ENCODE measurements around the gene NSFL1C.

NSFL1C gene

GRCh38 chr20:1462001-1462400 lies 4.6 kb downstream of the NSFL1C start:
- DNase-seq (ENCODE audit: low read depth in 2 of 2, low spot score in 1 of 2) = no peak

GRCh38 chr20:1460275-1460674 lies 6.4 kb downstream of the NSFL1C start:
- DNase-seq (ENCODE audit: low read depth in 2 of 2, low spot score in 1 of 2) = no peak

GRCh38 chr20:1457992-1458391 lies 8.7 kb downstream of the NSFL1C start:
- no peak for DNase-seq (ENCODE audit: low read depth in 2 of 2, low spot score in 1 of 2)

- no peak for DNase-seq (ENCODE audit: low read depth in 2 of 2, low spot score in 1 of 2)
Measured at GRCh38 chr20:1456300-1456699, 10.3 kb downstream of the NSFL1C start.

GRCh38 chr20:1450926-1451491 lies 15.6 kb downstream of the NSFL1C start:
- no peak for DNase-seq (ENCODE audit: low read depth in 2 of 2, low spot score in 1 of 2)

GRCh38 chr20:1449370-1449769 lies 17.3 kb downstream of the NSFL1C start:
- DNase-seq (ENCODE audit: low read depth in 2 of 2, low spot score in 1 of 2) = no peak

- no peak for DNase-seq (ENCODE audit: low read depth in 2 of 2, low spot score in 1 of 2)
Measured at GRCh38 chr20:1448081-1448620, 18.5 kb downstream of the NSFL1C start.

- no peak for DNase-seq (ENCODE audit: low read depth in 2 of 2, low spot score in 1 of 2)
Measured at GRCh38 chr20:1446536-1446935, 20.1 kb downstream of the NSFL1C start.

- DNase-seq (ENCODE audit: low read depth in 2 of 2, low spot score in 1 of 2) = no peak
Measured at GRCh38 chr20:1443085-1443484, 23.6 kb downstream of the NSFL1C start.

- no peak for DNase-seq (ENCODE audit: low read depth in 2 of 2, low spot score in 1 of 2)
Measured at GRCh38 chr20:1442304-1442703, 24.3 kb downstream of the NSFL1C start.

GRCh38 chr20:1441133-1441532 lies 25.5 kb downstream of the NSFL1C start:
- no peak for DNase-seq (ENCODE audit: low read depth in 2 of 2, low spot score in 1 of 2)

- no peak for DNase-seq (ENCODE audit: low read depth in 2 of 2, low spot score in 1 of 2)
Measured at GRCh38 chr20:1440024-1440423, 26.6 kb downstream of the NSFL1C start.

- no peak for DNase-seq (ENCODE audit: low read depth in 2 of 2, low spot score in 1 of 2)
Measured at GRCh38 chr20:1438361-1438760, 28.3 kb downstream of the NSFL1C start.

GRCh38 chr20:1437235-1437904 lies 29.3 kb downstream of the NSFL1C start:
- peak; percentile 59 to 68 for DNase-seq (ENCODE audit: low read depth in 2 of 2, low spot score in 1 of 2)

- no peak for DNase-seq (ENCODE audit: low read depth in 2 of 2, low spot score in 1 of 2)
Measured at GRCh38 chr20:1436263-1436662, 30.4 kb downstream of the NSFL1C start.

GRCh38 chr20:1435337-1435699 lies 31.3 kb downstream of the NSFL1C start:
- no peak for DNase-seq (ENCODE audit: low read depth in 2 of 2, low spot score in 1 of 2)

- peak; percentile 22 to 34 for DNase-seq (ENCODE audit: low read depth in 2 of 2, low spot score in 1 of 2)
Measured at GRCh38 chr20:1434571-1435336, 31.9 kb downstream of the NSFL1C start.

- no peak for DNase-seq (ENCODE audit: low read depth in 2 of 2, low spot score in 1 of 2)
Measured at GRCh38 chr20:1431158-1431557, 35.5 kb downstream of the NSFL1C start.

GRCh38 chr20:1430004-1430451 lies 36.6 kb downstream of the NSFL1C start:
- no peak for DNase-seq (ENCODE audit: low read depth in 2 of 2, low spot score in 1 of 2)

GRCh38 chr20:1429143-1429728 lies 37.4 kb downstream of the NSFL1C start:
- no peak for DNase-seq (ENCODE audit: low read depth in 2 of 2, low spot score in 1 of 2)

- DNase-seq (ENCODE audit: low read depth in 2 of 2, low spot score in 1 of 2) = no peak
Measured at GRCh38 chr20:1427457-1428054, 39.1 kb downstream of the NSFL1C start.

Data from stimulated activated CD8-positive, alpha-beta memory T cell treated with anti-CD3 and anti-CD28 coated beads, Interleukin-4, amount 100 ng/mL, for 1 hour (primary cell).